ENCODE data around the gene CPT2.
"Not testable (repeated sequence)": the region's sequence is repeated elsewhere in the genome, so short reads cannot be mapped to it uniquely, and the experiment has no call there.

Gene CPT2

GRCh38 chr1:53182111-53182593 is 14.5 kb upstream of the CPT2 start:
- peak in 41 of 56 donors; percentile 2 to 79 (median 32) for DNase-seq

- no peak for DNase-seq
These were observed 13.9 kb upstream of the CPT2 start for GRCh38 chr1:53182716-53183094.

GRCh38 chr1:53183095-53183990 is 13.3 kb upstream of the CPT2 start:
- DNase-seq = no peak

GRCh38 chr1:53185955-53186297 is 10.7 kb upstream of the CPT2 start:
- not testable (repeated sequence) for DNase-seq

GRCh38 chr1:53186533-53186932 is 10.1 kb upstream of the CPT2 start:
- DNase-seq = no peak

GRCh38 chr1:53187401-53187800 is 9.2 kb upstream of the CPT2 start:
- DNase-seq = no peak

- no peak for DNase-seq
These were observed 8.5 kb upstream of the CPT2 start for GRCh38 chr1:53188099-53188498.

GRCh38 chr1:53189061-53189460 is 7.6 kb upstream of the CPT2 start:
- no peak for DNase-seq

- no peak for DNase-seq
These were observed 6.4 kb upstream of the CPT2 start for GRCh38 chr1:53190210-53190611.

GRCh38 chr1:53195246-53196016 is 1.2 kb upstream of the CPT2 start:
- DNase-seq = no peak

GRCh38 chr1:53196017-53196484 is 573 bp upstream of the CPT2 start:
- no peak for DNase-seq

- peak in 1 of 56 donors; percentile 25 for DNase-seq
These were observed 922 bp downstream of the CPT2 start for GRCh38 chr1:53197291-53198200.

GRCh38 chr1:53198241-53198651 is 1.6 kb downstream of the CPT2 start:
- no peak for DNase-seq

- DNase-seq = no peak
These were observed 6.8 kb downstream of the CPT2 start for GRCh38 chr1:53203466-53203865.

GRCh38 chr1:53205496-53205895 is 8.9 kb downstream of the CPT2 start:
- DNase-seq = not testable (repeated sequence)

- not testable (repeated sequence) for DNase-seq
These were observed 9.6 kb downstream of the CPT2 start for GRCh38 chr1:53206083-53206685.

GRCh38 chr1:53206735-53207379 is 10.2 kb downstream of the CPT2 start:
- DNase-seq = no peak

- DNase-seq = no peak
These were observed 11.1 kb downstream of the CPT2 start for GRCh38 chr1:53207726-53208125.

- DNase-seq = no peak
These were observed 13.7 kb downstream of the CPT2 start for GRCh38 chr1:53210352-53210751.

- DNase-seq = no peak
These were observed 14.3 kb downstream of the CPT2 start for GRCh38 chr1:53210954-53211353.

Measured in amygdala (tissue), 56 donors.